ENCODE measurements around the gene SLC17A7.

DNA sequence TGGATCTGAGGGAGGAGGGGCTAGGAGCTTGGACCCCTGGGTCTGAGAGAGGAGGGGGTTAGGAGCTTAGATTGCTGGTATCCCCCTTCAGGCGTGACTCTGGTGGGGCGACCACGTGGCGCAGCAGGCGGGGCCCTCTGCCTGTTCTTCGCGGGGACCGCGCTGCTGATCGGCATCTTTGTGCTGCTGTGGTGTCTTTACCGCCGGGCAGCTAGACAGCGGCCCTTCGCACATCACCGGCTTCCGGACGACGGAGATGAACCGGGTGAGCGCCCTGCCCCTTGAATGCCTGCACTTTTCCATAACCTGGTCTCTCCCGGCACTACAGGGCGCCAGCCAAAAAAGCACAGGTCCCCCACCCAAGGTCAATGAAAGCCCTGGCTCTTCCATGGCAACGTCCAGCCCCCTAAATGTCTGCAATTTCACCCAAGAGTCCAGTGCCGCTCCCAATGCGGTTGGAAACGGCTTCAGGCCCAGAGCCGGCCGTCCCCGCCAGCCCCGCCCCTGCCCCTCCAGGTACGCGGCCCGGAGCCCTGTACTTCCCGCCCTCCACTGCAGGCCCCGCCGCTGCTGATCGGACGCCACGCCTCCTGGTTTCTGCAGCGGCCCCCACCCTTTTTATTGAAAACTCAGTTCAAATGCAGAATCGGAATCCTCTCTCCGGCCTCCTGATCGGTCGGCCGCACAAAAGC, 13.3 kb downstream of the SLC17A7 start:
- TF ChIP-seq, protein P1, sequence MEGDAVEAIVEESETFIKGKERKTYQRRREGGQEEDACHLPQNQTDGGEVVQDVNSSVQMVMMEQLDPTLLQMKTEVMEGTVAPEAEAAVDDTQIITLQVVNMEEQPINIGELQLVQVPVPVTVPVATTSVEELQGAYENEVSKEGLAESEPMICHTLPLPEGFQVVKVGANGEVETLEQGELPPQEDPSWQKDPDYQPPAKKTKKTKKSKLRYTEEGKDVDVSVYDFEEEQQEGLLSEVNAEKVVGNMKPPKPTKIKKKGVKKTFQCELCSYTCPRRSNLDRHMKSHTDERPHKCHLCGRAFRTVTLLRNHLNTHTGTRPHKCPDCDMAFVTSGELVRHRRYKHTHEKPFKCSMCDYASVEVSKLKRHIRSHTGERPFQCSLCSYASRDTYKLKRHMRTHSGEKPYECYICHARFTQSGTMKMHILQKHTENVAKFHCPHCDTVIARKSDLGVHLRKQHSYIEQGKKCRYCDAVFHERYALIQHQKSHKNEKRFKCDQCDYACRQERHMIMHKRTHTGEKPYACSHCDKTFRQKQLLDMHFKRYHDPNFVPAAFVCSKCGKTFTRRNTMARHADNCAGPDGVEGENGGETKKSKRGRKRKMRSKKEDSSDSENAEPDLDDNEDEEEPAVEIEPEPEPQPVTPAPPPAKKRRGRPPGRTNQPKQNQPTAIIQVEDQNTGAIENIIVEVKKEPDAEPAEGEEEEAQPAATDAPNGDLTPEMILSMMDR (conservative IDR thresholded peaks at IDR 0.05): no peak
- TF ChIP-seq ZFX (IDR thresholded peaks at IDR 0.05): no peak

Data from C4-2B (cell line).